H9 (cell line): ENCODE data around the gene SPIRE2. TPM values are rescaled to one million over a fixed set of nuclear protein-coding genes. Genes with fewer than 3 reads are reported as not detected.

Experiments used
- DNase-seq: peaks from one replicate; pipeline ENCODE4 v3.0.0-alpha.2; 2017
- H2AFZ ChIP-seq: one replicate; pipeline ENCODE4 v1.6.1; 2013; ENCODE audit warnings: mild to moderate bottlenecking, low read length, control low read depth, moderate library complexity
- H2AK5ac ChIP-seq: 2 replicates; pipeline ENCODE4 v1.6.1; 2013; ENCODE audit warnings: low read length, control low read depth, mixed read lengths; ENCODE audit not compliant: insufficient read length
- H2BK120ac ChIP-seq: one replicate; pipeline ENCODE4 v1.6.1; 2013; ENCODE audit warnings: low read depth, mild to moderate bottlenecking, low read length, control low read depth, inconsistent platforms; ENCODE audit not compliant: poor library complexity, severe bottlenecking
- H2BK12ac ChIP-seq: 2 replicates; pipeline ENCODE4 v1.6.1; 2013; ENCODE audit warnings: low read length, control low read depth, mixed read lengths, low read depth; ENCODE audit not compliant: insufficient read length
- H2BK15ac ChIP-seq: 2 replicates; pipeline ENCODE4 v1.6.1; 2013; ENCODE audit warnings: low read depth, low read length, control low read depth
- H2BK20ac ChIP-seq: one replicate; pipeline ENCODE4 v1.6.1; 2013; ENCODE audit warnings: low read depth, mild to moderate bottlenecking, low read length, control low read depth, inconsistent platforms; ENCODE audit not compliant: poor library complexity, severe bottlenecking
- H2BK5ac ChIP-seq: 2 replicates; pipeline ENCODE4 v1.6.1; 2013; ENCODE audit warnings: low read length, control low read depth, mixed read lengths; ENCODE audit not compliant: insufficient read length
- H3K14ac ChIP-seq: 2 replicates; pipeline ENCODE4 v1.6.1; 2013; ENCODE audit warnings: low read length, control low read depth; ENCODE audit not compliant: insufficient read depth
- H3K18ac ChIP-seq: 2 replicates; pipeline ENCODE4 v1.6.1; 2013; ENCODE audit warnings: low read depth, mild to moderate bottlenecking, mixed read lengths, low read length, control low read depth; ENCODE audit not compliant: insufficient read length
- H3K23ac ChIP-seq: 2 replicates; pipeline ENCODE4 v1.6.1; 2013; ENCODE audit warnings: low read length, control low read depth, mixed read lengths, low read depth; ENCODE audit not compliant: insufficient read length
- H3K23me2 ChIP-seq: 2 replicates; pipeline ENCODE4 v1.6.1; 2013; ENCODE audit warnings: low read depth, mild to moderate bottlenecking, mixed read lengths, low read length, control low read depth; ENCODE audit not compliant: insufficient read length, poor library complexity, severe bottlenecking
- H3K27ac ChIP-seq: 2 replicates; pipeline ENCODE4 v1.5.1; 2013; ENCODE audit warnings: low read length, control low read depth, mixed read lengths, low read depth; ENCODE audit not compliant: insufficient read length
- H3K27me3 ChIP-seq: 2 replicates; pipeline ENCODE4 v1.6.1; 2013; ENCODE audit warnings: low read length, control low read depth, inconsistent platforms; ENCODE audit not compliant: insufficient read depth
- H3K4ac ChIP-seq: 2 replicates; pipeline ENCODE4 v1.6.1; 2013; ENCODE audit warnings: low read depth, mild to moderate bottlenecking, control low read depth, inconsistent platforms, low read length, moderate library complexity
- H3K4me1 ChIP-seq: 2 replicates; pipeline ENCODE4 v1.6.1; 2013; ENCODE audit warnings: low read length, control low read depth, inconsistent platforms; ENCODE audit not compliant: insufficient read depth
- H3K4me2 ChIP-seq: 2 replicates; pipeline ENCODE4 v1.6.1; 2013; ENCODE audit warnings: low read length, control low read depth, mixed read lengths; ENCODE audit not compliant: insufficient read length, insufficient read depth
- H3K56ac ChIP-seq: 2 replicates; pipeline ENCODE4 v1.6.1; 2013; ENCODE audit warnings: low read depth, mild to moderate bottlenecking, mixed read lengths, low read length, control low read depth; ENCODE audit not compliant: insufficient read length
- H3K79me1 ChIP-seq: 2 replicates; pipeline ENCODE4 v1.6.1; 2013; ENCODE audit warnings: low read depth, mild to moderate bottlenecking, moderate library complexity, low read length, control low read depth, inconsistent platforms; ENCODE audit not compliant: insufficient read depth, poor library complexity, severe bottlenecking
- H3K79me2 ChIP-seq: 2 replicates; pipeline ENCODE4 v1.6.1; 2013; ENCODE audit warnings: low read length, control low read depth, inconsistent platforms; ENCODE audit not compliant: insufficient read depth
- H3K9ac ChIP-seq: 2 replicates; pipeline ENCODE4 v1.6.1; 2013; ENCODE audit warnings: low read length, control low read depth, mixed read lengths; ENCODE audit not compliant: insufficient read length; ENCODE audit errors: extremely low read depth
- H3K9me3 ChIP-seq: one replicate; pipeline ENCODE4 v1.6.1; 2013; ENCODE audit warnings: low read depth, low read length, inconsistent platforms; ENCODE audit not compliant: control insufficient read depth
- H3T11ph ChIP-seq: one replicate; pipeline ENCODE4 v1.6.1; 2013; ENCODE audit warnings: mild to moderate bottlenecking, low read length, control low read depth, inconsistent platforms
- H4K20me1 ChIP-seq: one replicate; pipeline ENCODE4 v1.6.1; 2013; ENCODE audit not compliant: control insufficient read depth, insufficient read length, insufficient read depth
- H4K5ac ChIP-seq: 2 replicates; pipeline ENCODE4 v1.6.1; 2013; ENCODE audit warnings: low read depth, mild to moderate bottlenecking, mixed read lengths, low read length, control low read depth; ENCODE audit not compliant: insufficient read length
- H4K8ac ChIP-seq: replicated peaks from 2 replicates; pipeline ENCODE4 v1.6.1; 2013; ENCODE audit warnings: low read length, control low read depth, mixed read lengths, low read depth; ENCODE audit not compliant: insufficient read length
- H4K91ac ChIP-seq: 2 replicates; pipeline ENCODE4 v1.6.1; 2013; ENCODE audit warnings: low read depth, mild to moderate bottlenecking, moderate library complexity, mixed read lengths, low read length, control low read depth; ENCODE audit not compliant: insufficient read length
- H3K27ac Mint-ChIP-seq, 3 experiments: 2 replicates in 2 of 3; 3 replicates in 1 of 3; pipeline ENCODE4 v1.8.0; 2020 to 2021; ENCODE audit warnings: mixed read lengths in 3 of 3, mild to moderate bottlenecking in 1 of 3, moderate library complexity in 1 of 3
- H3K27me3 Mint-ChIP-seq: 2 replicates; pipeline ENCODE4 v1.8.0; 2021; ENCODE audit warnings: low read depth, mild to moderate bottlenecking, moderate library complexity, mixed read lengths
- H3K36me3 Mint-ChIP-seq, 3 experiments: 2 replicates in 2 of 3; 3 replicates in 1 of 3; pipeline ENCODE4 v1.8.0; 2020 to 2021; ENCODE audit warnings: low read depth in 3 of 3, mixed read lengths in 3 of 3; ENCODE audit not compliant: insufficient read depth in 1 of 3
- H3K4me1 Mint-ChIP-seq, 2 experiments: 2 replicates each; pipeline ENCODE4 v1.8.0; 2020; ENCODE audit warnings: mixed read lengths in 2 of 2
- H3K4me3 Mint-ChIP-seq, 2 experiments: 2 replicates in 1 of 2; 3 replicates in 1 of 2; pipeline ENCODE4 v1.8.0; 2020 to 2021; ENCODE audit warnings: mild to moderate bottlenecking in 2 of 2, mixed read lengths in 2 of 2, moderate library complexity in 1 of 2
- H3K9me3 Mint-ChIP-seq, 2 experiments: 2 replicates in 1 of 2; 3 replicates in 1 of 2; pipeline ENCODE4 v1.8.0; 2020; ENCODE audit warnings: mild to moderate bottlenecking in 2 of 2, mixed read lengths in 2 of 2, moderate library complexity in 1 of 2
- WGBS: extraction: QIAGEN DNeasy Blood & Tissue Kit; methylation state at CpG from one replicate; pipeline ENCODE4 v1.1.7; 2013; ENCODE audit warnings: missing lambda C conversion rate, low lambda C conversion rate, mixed read lengths; ENCODE audit not compliant: insufficient read length; ENCODE audit errors: extremely low coverage; 5-methylcytosine and 5-hydroxymethylcytosine counted together
- total RNA-seq: library from RNA; stranded (reverse); gene quantifications from 2 replicates; pipeline ENCODE4 v1.2.1, GENCODE V29; 2021
- TF ChIP-seq, protein P1 (sequence below): fragments of 200-600 bp; sonication (generic); conservative IDR thresholded peaks from 3 replicates; pipeline ENCODE4 v1.8.0; 2021; ENCODE audit warnings: antibody characterized with exemption, mild to moderate bottlenecking

The SPIRE2 gene
- total RNA-seq, 1 experiment from 2014 or later, result 6.9 TPM

DNA sequence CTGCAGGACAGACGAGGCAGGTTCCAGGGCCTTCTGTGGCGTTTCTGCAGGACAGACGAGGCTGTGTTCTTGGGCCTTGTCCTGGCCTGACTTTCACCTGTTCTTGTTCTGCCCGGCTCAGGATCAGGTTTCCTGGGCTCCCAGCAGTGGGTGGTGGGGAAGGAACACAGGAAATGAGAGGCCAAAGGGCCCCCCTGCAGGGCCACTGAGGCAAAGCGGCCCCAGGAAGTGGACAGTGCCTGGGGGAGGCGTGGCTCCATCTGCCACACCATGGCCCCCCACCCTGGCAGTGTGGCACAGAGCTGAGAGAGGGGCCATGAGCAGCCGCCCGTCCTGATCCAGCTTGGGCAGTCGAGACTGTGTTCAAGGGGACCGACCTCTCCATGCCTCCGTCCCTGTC lies 20.7 kb downstream of the SPIRE2 start:
- no peak for DNase-seq
- H3K4me3 Mint-ChIP-seq, result no peak overlapping the region
- no CpG with 5 or more reads among the region's 11 CpGs for WGBS

More for the DNA sequence above, 20.7 kb downstream of the SPIRE2 start:
- H4K5ac ChIP-seq, result no peak overlapping the region
- no peak overlapping the region for H2BK12ac ChIP-seq
- no peaks in the 10 kb centered on the region for H3K9me3 ChIP-seq
- no peak overlapping the region for H3K9ac ChIP-seq
- TF ChIP-seq, protein P1, sequence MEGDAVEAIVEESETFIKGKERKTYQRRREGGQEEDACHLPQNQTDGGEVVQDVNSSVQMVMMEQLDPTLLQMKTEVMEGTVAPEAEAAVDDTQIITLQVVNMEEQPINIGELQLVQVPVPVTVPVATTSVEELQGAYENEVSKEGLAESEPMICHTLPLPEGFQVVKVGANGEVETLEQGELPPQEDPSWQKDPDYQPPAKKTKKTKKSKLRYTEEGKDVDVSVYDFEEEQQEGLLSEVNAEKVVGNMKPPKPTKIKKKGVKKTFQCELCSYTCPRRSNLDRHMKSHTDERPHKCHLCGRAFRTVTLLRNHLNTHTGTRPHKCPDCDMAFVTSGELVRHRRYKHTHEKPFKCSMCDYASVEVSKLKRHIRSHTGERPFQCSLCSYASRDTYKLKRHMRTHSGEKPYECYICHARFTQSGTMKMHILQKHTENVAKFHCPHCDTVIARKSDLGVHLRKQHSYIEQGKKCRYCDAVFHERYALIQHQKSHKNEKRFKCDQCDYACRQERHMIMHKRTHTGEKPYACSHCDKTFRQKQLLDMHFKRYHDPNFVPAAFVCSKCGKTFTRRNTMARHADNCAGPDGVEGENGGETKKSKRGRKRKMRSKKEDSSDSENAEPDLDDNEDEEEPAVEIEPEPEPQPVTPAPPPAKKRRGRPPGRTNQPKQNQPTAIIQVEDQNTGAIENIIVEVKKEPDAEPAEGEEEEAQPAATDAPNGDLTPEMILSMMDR, result no peak
- no peaks in the 10 kb centered on the region for H3K79me2 ChIP-seq
- H2BK120ac ChIP-seq, result no peak overlapping the region
- no peaks in the 10 kb centered on the region for H3K4me1 ChIP-seq
- Mint-ChIP-seq H3K36me3 (peaks cover 0 to 3% (median 2%) of the 10 kb centered on the region in 3 experiments; a peak in 3 of 7 replicates), H3K4me1 (peaks cover 9 to 11% of the 10 kb centered on the region in 2 experiments), H3K9me3 (no peaks in the 10 kb centered on the region), H3K27ac (peak overlapping the region in 1 of 3 experiments; percentile 77; a peak in 2 of 7 replicates), H3K27me3 (no peaks in the 10 kb centered on the region; the same call in 1 of the 2 replicates)
- H3K27ac ChIP-seq, result no peak overlapping the region
- H2BK5ac ChIP-seq, result no peak overlapping the region
- H3T11ph ChIP-seq, result no peak overlapping the region
- H2BK15ac ChIP-seq, result no peak overlapping the region
- H2BK20ac ChIP-seq, result no peak overlapping the region
- H3K79me1 ChIP-seq, result no peaks in the 10 kb centered on the region
- no peak overlapping the region for H3K4me2 ChIP-seq
- H4K20me1 ChIP-seq, result no peaks in the 10 kb centered on the region
- no peak overlapping the region for H2AK5ac ChIP-seq
- no peaks in the 10 kb centered on the region for H3K23me2 ChIP-seq
- no peak overlapping the region for H2AFZ ChIP-seq
- H3K14ac ChIP-seq, result no peak overlapping the region
- no peak overlapping the region for H4K91ac ChIP-seq
- H3K56ac ChIP-seq, result no peak overlapping the region
- no peaks in the 10 kb centered on the region for H3K27me3 ChIP-seq
- H3K4ac ChIP-seq, result no peak overlapping the region
- no peak overlapping the region for H3K23ac ChIP-seq
- H3K18ac ChIP-seq, result no peak overlapping the region
- H4K8ac ChIP-seq, result no peak overlapping the region
